SU-DHL-6 (cell line): ENCODE results near the gene BAIAP3.

Experiments
- EZH2phosphoT487 ChIP-seq: fragments of 200-600 bp; sonication (generic), shearing (Covaris generic); conservative IDR thresholded peaks from 2 replicates; pipeline ENCODE4 v1.6.1; 2018; ENCODE audit warnings: mild to moderate bottlenecking, antibody characterized with exemption, low read length, moderate library complexity, mixed read lengths
- TF ChIP-seq, protein P1 (sequence below): fragments of 200-600 bp; sonication (generic); IDR thresholded peaks from one replicate; pipeline ENCODE4 v1.5.1; 2017; ENCODE audit warnings: antibody characterized with exemption, mild to moderate bottlenecking, low read length, moderate library complexity; ENCODE audit not compliant: insufficient read depth, poor library complexity, severe bottlenecking

DNA sequence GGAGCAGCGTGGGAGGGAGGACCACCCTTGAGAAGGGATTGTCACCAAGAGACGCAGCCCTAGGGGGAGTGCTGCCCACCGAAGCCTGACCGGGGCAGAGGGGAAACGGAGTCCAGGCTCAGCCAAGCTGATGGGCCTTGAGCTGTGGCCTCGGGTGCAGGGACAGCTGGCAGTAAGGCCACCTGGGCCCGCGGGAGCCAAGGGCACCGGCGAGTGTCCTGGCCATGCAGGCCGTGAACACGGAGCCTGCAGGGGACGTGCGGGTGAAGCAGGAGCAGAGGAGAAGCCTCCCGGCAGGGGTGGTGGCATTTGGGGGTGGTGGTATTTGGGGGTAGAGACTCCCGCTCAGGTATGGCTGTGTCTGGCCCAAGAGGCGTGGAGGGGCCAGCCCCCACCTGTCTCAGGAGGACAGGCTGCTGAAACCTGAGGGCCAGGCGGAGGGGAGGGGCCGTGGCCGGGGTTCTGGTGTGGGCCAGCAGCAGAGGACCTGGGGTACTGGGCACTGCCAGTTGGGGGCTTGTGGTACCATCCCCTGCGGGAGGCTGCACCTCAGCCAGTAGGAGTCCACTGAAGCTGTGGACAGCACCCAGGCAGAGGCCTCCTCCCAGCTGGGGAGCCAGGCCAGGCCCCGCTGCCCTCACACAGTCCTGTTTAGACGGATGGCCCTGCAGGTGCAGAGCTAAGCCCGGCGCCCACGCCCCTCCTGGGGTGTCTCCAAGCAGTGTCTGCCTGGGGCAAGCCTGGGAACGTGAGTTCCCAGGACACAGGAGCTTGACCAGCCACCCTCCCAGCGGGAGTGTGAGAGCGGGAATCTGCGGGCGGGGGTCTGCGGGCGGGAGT, 22.8 kb downstream of the BAIAP3 start:
- TF ChIP-seq, protein P1, sequence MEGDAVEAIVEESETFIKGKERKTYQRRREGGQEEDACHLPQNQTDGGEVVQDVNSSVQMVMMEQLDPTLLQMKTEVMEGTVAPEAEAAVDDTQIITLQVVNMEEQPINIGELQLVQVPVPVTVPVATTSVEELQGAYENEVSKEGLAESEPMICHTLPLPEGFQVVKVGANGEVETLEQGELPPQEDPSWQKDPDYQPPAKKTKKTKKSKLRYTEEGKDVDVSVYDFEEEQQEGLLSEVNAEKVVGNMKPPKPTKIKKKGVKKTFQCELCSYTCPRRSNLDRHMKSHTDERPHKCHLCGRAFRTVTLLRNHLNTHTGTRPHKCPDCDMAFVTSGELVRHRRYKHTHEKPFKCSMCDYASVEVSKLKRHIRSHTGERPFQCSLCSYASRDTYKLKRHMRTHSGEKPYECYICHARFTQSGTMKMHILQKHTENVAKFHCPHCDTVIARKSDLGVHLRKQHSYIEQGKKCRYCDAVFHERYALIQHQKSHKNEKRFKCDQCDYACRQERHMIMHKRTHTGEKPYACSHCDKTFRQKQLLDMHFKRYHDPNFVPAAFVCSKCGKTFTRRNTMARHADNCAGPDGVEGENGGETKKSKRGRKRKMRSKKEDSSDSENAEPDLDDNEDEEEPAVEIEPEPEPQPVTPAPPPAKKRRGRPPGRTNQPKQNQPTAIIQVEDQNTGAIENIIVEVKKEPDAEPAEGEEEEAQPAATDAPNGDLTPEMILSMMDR = no peak
- TF ChIP-seq EZH2phosphoT487 = no peak
